GM12801 (cell line): ENCODE results near the gene PRKCE.

ENCODE experiments used
- TF ChIP-seq, protein P1 (sequence below): IDR thresholded peaks from one replicate; pipeline ENCODE4 v1.5.1; 2011; ENCODE audit warnings: control low read depth; ENCODE audit not compliant: insufficient read length; ENCODE audit errors: extremely low read depth

PRKCE gene

DNA sequence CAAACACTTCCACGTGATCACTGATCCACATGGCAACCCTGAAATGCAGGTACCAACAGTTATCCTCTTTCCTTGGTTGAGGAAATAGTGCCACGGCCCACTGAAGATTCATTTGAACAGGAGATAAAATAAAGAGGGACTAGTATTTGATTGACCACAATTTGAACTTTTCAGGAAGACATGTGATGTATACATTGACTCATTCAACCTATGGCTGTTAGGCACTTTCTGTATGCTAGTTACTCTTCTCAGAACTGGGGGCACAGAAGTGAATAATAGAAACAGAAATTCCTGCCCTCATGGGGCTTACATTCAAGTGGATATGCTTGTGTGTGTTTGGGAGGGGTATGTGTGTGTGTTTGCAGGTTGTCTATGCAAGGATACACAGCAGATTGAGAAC is 199.6 kb downstream of the PRKCE start:
- TF ChIP-seq, protein P1, sequence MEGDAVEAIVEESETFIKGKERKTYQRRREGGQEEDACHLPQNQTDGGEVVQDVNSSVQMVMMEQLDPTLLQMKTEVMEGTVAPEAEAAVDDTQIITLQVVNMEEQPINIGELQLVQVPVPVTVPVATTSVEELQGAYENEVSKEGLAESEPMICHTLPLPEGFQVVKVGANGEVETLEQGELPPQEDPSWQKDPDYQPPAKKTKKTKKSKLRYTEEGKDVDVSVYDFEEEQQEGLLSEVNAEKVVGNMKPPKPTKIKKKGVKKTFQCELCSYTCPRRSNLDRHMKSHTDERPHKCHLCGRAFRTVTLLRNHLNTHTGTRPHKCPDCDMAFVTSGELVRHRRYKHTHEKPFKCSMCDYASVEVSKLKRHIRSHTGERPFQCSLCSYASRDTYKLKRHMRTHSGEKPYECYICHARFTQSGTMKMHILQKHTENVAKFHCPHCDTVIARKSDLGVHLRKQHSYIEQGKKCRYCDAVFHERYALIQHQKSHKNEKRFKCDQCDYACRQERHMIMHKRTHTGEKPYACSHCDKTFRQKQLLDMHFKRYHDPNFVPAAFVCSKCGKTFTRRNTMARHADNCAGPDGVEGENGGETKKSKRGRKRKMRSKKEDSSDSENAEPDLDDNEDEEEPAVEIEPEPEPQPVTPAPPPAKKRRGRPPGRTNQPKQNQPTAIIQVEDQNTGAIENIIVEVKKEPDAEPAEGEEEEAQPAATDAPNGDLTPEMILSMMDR, result no peak

DNA sequence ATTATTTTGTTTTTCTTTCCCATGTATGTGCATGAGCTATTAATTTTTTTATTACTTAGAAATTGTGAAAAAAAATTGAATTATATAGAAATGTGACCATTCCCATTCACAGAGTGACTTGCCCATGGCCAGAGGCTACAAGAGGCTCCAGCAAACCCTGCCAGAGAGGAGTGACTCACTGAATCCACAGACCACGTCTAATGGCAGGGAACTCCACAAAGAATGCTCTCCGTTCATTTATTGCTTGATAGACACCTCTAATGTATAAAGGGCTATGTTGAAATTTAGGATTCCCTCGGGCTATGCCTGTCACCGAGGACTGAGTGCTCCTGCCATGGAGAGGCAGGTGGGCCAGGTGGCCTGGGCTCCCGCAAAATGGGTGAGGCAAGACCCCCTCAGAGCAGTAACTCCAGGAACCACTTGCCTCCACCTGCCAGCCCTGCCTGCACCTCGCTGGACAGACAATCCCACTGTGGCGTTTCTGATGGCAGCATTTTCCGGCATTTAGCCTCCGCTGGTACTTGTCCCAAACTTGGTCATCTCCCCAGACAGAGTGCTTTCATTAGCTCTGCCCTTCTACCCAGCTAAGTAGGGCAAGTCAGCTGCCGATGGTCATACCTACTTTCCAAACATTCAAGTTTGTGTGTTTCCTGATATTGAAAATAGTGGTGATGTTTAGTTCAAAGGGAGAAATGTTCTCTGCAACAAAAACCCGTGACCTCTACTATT is 200.3 kb downstream of the PRKCE start:
- TF ChIP-seq, protein P1, result no peak

DNA sequence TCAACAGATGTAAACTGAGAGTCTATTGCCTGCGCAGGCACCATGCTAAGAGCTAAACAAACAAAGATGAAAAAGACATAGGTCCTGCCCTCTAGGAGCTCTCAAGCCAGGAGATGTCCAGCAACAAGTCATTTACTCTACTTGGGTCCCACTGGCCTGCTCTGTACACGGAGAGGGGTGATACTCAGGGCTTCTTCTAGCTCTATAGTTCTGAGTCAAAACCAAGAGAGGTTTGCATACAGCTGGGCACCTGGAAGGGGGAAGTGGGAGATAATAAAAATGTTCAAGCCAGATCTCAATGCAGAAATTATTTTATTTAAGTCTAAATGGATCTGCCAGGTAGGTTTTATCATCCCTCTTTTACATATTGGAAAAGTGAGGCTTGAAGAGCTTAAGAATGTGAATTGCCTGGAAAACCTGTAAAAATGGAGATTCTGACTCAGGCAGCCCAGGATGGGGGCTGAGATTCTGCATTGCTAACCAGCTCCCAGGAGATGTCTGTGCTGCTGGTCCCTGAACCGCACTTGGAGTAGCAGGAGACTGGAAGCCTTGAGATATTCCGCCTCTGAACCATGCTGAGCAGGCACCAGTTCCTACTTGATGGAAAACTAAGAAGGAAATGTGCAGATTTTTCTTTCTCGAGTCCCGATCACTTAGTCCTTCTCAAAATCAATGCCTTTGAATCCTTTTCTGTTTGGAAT is 201.1 kb downstream of the PRKCE start:
- TF ChIP-seq, protein P1, result no peak

DNA sequence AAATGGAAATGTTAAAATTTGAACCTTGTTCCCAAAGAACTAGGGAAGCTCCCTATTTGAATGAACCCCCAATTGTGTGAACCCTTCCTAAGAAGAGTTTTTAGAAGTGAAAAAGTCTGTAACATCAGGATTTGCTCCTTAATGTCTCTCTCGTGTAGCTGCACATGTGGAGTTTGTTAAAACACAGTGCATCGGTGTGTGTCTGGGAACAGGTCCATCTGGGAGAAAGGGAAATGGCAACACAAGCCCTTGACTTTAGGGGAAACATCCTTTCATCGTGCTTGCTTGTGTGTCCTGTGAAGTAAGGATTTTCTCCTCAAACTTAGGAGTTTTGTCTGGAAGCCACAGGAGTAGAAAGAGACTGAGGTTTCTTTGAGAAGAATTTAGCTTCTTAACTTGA is 203.9 kb downstream of the PRKCE start:
- TF ChIP-seq, protein P1, result no peak

DNA sequence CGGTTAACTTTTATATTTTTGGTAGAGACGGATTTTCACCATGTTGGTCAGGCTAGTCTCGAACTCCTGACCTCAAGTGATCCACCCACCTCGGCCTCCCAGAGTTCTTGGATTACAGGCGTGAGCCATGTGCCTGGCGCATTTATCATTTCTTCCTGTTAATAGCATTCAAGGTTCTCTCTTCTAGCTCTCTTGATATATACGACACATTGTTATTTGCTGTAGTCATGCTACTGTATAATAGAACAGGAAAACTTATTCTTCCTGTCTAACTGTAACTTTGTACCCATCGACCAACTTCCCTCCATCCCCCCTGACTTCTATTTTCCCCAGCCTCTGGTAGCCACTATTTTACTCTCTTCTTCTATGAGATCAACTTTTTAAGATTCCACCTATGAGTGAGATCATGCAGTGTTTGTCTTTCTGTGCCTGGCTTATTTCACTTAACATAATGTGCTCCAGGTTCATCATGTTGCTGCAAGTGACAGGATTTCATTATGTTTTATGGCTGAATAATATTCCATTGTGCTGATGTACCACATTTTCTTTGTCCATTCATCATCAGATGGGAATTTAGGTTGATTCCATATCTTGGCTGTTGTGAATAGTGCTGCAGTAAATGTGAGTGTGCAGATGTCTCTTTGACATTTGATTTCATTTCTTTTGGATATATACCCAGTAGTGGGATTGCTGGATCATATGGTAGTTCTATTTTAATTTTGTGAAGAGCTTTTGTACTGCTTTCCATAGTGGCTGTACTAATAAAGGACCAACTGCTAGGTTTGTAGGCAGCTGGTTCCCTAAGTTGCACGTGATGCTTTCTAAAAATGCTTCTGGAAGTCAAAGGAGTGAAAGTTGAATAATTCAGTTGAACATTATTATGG is 205.2 kb downstream of the PRKCE start:
- TF ChIP-seq, protein P1, result no peak

DNA sequence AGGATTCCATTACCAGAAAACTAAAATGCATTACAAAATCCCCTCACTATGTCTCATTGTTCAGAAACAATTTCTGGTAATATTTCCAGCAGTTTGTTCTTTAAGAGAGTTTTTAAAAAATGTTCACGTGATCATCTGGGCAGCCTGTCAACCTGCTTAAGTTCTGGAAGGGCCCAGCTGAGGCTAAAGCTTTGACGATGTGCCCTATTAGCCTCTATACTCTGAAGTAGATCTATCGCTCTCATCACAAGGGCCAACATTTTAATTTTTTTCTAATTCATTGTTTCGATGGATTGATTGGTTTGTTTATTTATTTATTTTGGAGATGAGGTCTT is 205.8 kb downstream of the PRKCE start:
- TF ChIP-seq, protein P1, result no peak

DNA sequence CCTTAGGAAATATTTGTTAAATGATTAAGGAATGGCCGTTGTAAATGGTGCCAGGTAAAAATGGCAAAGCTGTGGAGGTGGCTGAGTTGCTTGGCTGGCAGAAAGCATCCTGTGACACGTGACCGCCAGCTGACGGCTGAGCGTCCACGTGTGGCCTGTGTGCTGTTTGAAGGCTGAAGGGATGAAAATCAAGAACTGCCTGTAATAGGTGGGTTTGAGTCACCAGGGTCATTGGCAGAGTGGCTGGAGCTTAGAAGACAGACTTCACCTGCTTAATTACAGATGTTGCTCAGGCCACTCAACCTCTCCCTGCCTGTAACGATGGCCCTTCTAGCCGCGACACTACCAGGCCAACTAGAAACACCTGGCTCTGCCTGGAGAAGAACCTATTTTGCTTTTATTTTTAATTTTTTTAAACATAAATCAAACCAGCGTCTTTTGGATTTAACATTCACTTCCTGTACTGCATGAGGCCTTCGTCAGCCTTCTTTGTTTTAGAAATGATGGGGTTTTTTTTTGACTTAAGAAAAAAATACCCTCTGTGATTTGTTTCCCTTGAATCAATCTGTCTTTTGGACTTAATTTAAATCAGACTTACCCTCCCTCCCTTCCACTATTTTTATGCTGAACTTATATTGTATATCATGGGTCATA is 206.5 kb downstream of the PRKCE start:
- TF ChIP-seq, protein P1, result no peak
